Measurements from ENCODE around the gene ABCA2. TPM values are rescaled to one million over a fixed set of nuclear protein-coding genes. Genes with fewer than 3 reads are reported as not detected.

Gene ABCA2
- total RNA-seq, 1 donor from 2014 or later = 62.4 TPM

DNA sequence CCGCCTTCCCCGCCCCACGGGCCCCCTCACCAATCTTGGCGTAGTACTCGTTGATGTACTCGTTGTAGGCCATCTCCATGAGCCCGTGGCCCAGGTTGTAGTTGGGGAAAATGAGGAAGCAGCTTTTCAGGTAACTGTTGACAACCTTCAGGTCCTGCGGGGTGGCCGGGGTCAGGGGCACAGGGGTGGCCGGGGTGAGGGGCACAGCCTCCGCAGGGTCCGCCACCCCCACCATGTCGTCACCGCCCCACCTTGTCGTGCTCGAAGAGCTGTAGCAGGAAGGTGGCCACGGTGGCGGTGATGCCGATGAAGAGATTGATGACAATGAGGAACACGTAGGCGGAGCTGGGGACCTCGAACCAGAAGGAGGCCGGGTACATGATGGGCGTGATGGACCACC lies 16.9 kb downstream of the ABCA2 start:
- H3K4me3 Mint-ChIP-seq (ENCODE audit: unreplicated experiment) = no peak overlapping the region
- no peak overlapping the region for H3K27ac Mint-ChIP-seq (ENCODE audit: unreplicated experiment)
- H3K36me3 Mint-ChIP-seq (ENCODE audit: low read depth) = peaks cover 6% of the 10 kb centered on the region
- H3K27me3 Mint-ChIP-seq (ENCODE audit: low read depth) = no peaks in the 10 kb centered on the region
- no peaks in the 10 kb centered on the region for H3K4me1 Mint-ChIP-seq (ENCODE audit: low read depth)
- H3K9me3 Mint-ChIP-seq (ENCODE audit: low read depth) = no peaks in the 10 kb centered on the region
- TF ChIP-seq, protein P1, sequence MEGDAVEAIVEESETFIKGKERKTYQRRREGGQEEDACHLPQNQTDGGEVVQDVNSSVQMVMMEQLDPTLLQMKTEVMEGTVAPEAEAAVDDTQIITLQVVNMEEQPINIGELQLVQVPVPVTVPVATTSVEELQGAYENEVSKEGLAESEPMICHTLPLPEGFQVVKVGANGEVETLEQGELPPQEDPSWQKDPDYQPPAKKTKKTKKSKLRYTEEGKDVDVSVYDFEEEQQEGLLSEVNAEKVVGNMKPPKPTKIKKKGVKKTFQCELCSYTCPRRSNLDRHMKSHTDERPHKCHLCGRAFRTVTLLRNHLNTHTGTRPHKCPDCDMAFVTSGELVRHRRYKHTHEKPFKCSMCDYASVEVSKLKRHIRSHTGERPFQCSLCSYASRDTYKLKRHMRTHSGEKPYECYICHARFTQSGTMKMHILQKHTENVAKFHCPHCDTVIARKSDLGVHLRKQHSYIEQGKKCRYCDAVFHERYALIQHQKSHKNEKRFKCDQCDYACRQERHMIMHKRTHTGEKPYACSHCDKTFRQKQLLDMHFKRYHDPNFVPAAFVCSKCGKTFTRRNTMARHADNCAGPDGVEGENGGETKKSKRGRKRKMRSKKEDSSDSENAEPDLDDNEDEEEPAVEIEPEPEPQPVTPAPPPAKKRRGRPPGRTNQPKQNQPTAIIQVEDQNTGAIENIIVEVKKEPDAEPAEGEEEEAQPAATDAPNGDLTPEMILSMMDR (IDR thresholded peaks at IDR 0.05) = no peak
- DNase-seq (ENCODE audit: low spot score) = no peak

DNA sequence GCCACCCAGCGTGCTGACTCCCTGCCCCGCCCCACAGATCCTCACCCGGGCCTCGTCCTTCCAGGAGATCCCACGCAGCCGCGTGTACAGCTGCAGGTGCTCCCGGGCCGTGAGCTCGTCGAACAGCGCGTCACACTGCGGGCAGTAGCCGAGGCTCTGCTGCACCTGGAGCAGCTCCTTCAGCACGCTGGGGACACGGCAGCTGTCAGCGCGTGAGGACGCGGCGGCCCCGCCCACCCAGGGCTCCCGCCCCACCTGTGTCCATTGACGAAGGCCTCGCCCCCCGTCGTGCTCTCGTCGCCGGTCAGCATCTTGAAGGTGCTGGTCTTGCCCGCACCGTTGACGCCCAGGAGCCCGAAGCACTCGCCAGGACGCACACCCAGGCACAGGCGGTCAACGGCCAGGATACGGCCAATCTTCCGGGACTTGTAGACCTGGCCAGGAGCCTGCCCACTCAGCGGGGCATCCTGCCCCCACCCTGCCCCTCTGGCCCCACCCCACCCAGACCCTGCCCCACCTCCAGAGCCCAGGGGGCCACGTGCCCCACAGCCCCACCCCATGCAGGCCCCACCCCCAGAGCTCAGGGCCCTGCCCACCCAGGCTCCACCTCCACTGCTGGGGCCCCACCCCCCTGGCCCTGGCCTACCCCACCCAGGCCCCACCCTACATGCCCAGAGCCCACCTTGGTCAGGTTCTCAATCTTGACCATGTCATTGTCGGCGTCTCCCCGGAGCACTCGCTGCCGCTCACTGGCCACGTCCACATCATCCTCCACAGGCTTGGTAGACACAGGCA lies 17.9 kb downstream of the ABCA2 start:
- Mint-ChIP-seq H3K4me1 (ENCODE audit: low read depth) (no peaks in the 10 kb centered on the region), H3K9me3 (ENCODE audit: low read depth) (no peaks in the 10 kb centered on the region), H3K4me3 (ENCODE audit: unreplicated experiment) (no peak overlapping the region), H3K27me3 (ENCODE audit: low read depth) (no peaks in the 10 kb centered on the region), H3K36me3 (ENCODE audit: low read depth) (peaks cover 6% of the 10 kb centered on the region), H3K27ac (ENCODE audit: unreplicated experiment) (no peak overlapping the region)
- DNase-seq (ENCODE audit: low spot score) = no peak
- TF ChIP-seq, protein P1 (IDR thresholded peaks at IDR 0.05) = no peak

DNA sequence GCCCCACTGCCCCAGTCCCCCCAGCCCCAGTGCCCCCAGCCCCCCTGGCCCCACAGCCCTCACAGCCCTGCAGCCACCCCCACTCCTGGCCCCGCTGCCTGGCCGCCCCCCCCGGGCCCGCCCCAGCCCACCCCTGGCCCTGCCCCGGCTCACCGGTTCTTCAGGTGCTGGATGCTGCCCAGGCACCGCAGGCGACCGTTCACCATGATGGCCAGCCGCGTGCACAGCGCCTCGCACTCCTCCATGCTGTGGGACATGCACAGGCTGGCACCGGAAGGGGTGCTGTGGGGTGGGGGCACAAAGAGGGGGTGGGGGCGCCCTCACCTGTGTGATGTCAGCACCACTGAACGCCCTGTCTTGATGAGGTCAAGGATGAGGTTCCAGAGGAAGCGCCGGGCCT lies 18.8 kb downstream of the ABCA2 start:
- H3K27ac Mint-ChIP-seq (ENCODE audit: unreplicated experiment) = no peak overlapping the region
- TF ChIP-seq, protein P1 (IDR thresholded peaks at IDR 0.05) = no peak
- no peaks in the 10 kb centered on the region for H3K4me1 Mint-ChIP-seq (ENCODE audit: low read depth)
- peaks cover 6% of the 10 kb centered on the region for H3K36me3 Mint-ChIP-seq (ENCODE audit: low read depth)
- H3K27me3 Mint-ChIP-seq (ENCODE audit: low read depth) = no peaks in the 10 kb centered on the region
- peaks cover 4% of the 10 kb centered on the region for H3K9me3 Mint-ChIP-seq (ENCODE audit: low read depth)
- no peak overlapping the region for H3K4me3 Mint-ChIP-seq (ENCODE audit: unreplicated experiment)
- no peak for DNase-seq (ENCODE audit: low spot score)

DNA sequence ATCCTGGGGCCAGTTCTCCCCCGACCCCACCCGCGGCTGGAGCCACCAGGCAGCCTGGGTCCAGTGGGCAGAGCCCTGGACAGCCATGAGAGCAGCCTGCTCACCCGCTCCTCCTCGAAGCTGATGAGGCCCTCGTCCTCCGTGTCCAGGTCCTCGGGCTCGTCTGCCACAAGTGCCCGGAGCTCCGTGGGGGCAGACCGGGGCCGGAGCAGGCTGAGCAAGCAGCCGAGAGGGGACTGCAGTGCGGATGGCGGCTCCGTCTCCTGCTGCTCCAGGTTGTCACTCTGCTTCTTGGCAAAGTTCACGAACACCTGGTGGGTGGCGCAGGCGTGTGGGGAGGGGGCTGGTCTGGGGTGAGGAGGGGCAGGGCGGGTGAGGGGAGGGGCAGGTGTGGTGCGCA lies 19.7 kb downstream of the ABCA2 start:
- peaks cover 4% of the 10 kb centered on the region for H3K9me3 Mint-ChIP-seq (ENCODE audit: low read depth)
- H3K36me3 Mint-ChIP-seq (ENCODE audit: low read depth) = peaks cover 6% of the 10 kb centered on the region
- DNase-seq (ENCODE audit: low spot score) = no peak
- no peaks in the 10 kb centered on the region for H3K27me3 Mint-ChIP-seq (ENCODE audit: low read depth)
- H3K4me1 Mint-ChIP-seq (ENCODE audit: low read depth) = no peaks in the 10 kb centered on the region
- no peak overlapping the region for H3K4me3 Mint-ChIP-seq (ENCODE audit: unreplicated experiment)
- TF ChIP-seq, protein P1 (IDR thresholded peaks at IDR 0.05) = no peak
- no peak overlapping the region for H3K27ac Mint-ChIP-seq (ENCODE audit: unreplicated experiment)

DNA sequence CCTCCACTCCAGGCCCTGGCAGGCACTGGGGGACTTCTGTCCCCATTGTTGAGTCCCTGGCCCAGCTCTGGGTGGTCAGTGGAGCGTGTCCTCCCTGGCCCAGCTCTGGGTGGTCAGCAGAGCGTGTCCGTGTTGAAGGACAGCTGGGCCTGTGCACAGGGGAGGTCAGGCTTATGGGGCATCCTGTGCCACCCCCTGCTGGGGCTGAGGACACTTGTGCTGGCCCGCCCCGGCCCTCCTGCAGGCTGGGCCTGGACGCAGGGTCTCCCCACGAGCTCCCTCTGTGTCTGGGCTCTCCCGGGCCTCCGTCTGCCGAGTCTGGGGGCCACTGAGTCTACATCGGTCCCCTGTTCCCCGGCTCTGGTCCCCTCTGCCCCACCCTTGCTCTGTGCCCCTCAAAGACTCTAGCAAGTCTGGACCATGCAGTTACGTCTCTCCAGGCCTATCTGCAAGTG lies 20.2 kb downstream of the ABCA2 start:
- Mint-ChIP-seq H3K36me3 (ENCODE audit: low read depth) (peaks cover 6% of the 10 kb centered on the region), H3K4me3 (ENCODE audit: unreplicated experiment) (no peak overlapping the region), H3K27me3 (ENCODE audit: low read depth) (no peaks in the 10 kb centered on the region), H3K4me1 (ENCODE audit: low read depth) (no peaks in the 10 kb centered on the region), H3K27ac (ENCODE audit: unreplicated experiment) (no peak overlapping the region), H3K9me3 (ENCODE audit: low read depth) (peaks cover 4% of the 10 kb centered on the region)
- no peak for DNase-seq (ENCODE audit: low spot score)
- TF ChIP-seq, protein P1 (IDR thresholded peaks at IDR 0.05) = no peak

Data from chondrocyte (in vitro differentiated cells).